WTC11 (cell line): ENCODE measurements around the gene SMARCA4. TPM values are rescaled to one million over a fixed set of nuclear protein-coding genes. Genes with fewer than 3 reads are reported as not detected.

Experiments used
- ATAC-seq: fragments of 200-7000 bp; cut with Tn5 transposase; 2 replicates; pipeline ENCODE4 v1.10.0; 2021; ENCODE audit warnings: mild to moderate bottlenecking, moderate library complexity
- CTCF ChIA-PET: fragments of 300-600 bp; sonication (Branson Sonifier 250); formaldehyde crosslinking; loops from one replicate; lab custom pipeline; 2021; ENCODE audit warnings: antibody characterized with exemption; lab: Charles Lee
- POLR2A ChIA-PET: fragments of 350-600 bp; sonication (Branson Sonifier 250); formaldehyde crosslinking; loops from one replicate; lab custom pipeline; 2021; ENCODE audit warnings: antibody characterized with exemption; lab: Charles Lee
- DNase-seq: peaks from one replicate; pipeline ENCODE4 v3.0.0; 2021; ENCODE audit warnings: low spot score
- H3K27ac Mint-ChIP-seq: 2 replicates; pipeline ENCODE4 v1.8.0; 2021; ENCODE audit warnings: mixed read lengths
- H3K27me3 Mint-ChIP-seq: 2 replicates; pipeline ENCODE4 v1.8.0; 2021; ENCODE audit warnings: low read depth, mild to moderate bottlenecking, moderate library complexity, mixed read lengths
- H3K36me3 Mint-ChIP-seq: 2 replicates; pipeline ENCODE4 v1.8.0; 2021; ENCODE audit warnings: mixed read lengths
- H3K4me1 Mint-ChIP-seq: 2 replicates; pipeline ENCODE4 v1.8.0; 2022; ENCODE audit warnings: mixed read lengths
- H3K4me3 Mint-ChIP-seq: 2 replicates; pipeline ENCODE4 v1.8.0; 2021; ENCODE audit warnings: mild to moderate bottlenecking, moderate library complexity, mixed read lengths
- H3K9me3 Mint-ChIP-seq: 2 replicates; pipeline ENCODE4 v1.8.0; 2021; ENCODE audit warnings: mixed read lengths
- EMX1 ChIP-seq: fragments of 250-450 bp; sonication (Bioruptor Pico); IDR thresholded peaks from 2 replicates; pipeline ENCODE4 v1.8.0; 2021; ENCODE audit warnings: mild to moderate bottlenecking
- ERG ChIP-seq: fragments of 250-450 bp; sonication (Bioruptor Pico); IDR thresholded peaks from 2 replicates; pipeline ENCODE4 v1.8.0; 2021; ENCODE audit warnings: mild to moderate bottlenecking
- ESRRA ChIP-seq: sonication (generic); formaldehyde crosslinking; IDR thresholded peaks from 2 replicates; pipeline ENCODE4 v1.8.1; 2022; ENCODE audit warnings: mild to moderate bottlenecking, missing genetic modification reagents, borderline replicate concordance
- GTF2I ChIP-seq: fragments of 250-450 bp; sonication (Bioruptor Pico); conservative IDR thresholded peaks from 2 replicates; pipeline ENCODE4 v1.4.0; 2021; ENCODE audit warnings: mild to moderate bottlenecking
- KAT7 ChIP-seq: sonication (generic); formaldehyde crosslinking; IDR thresholded peaks from 2 replicates; pipeline ENCODE4 v1.8.1; 2023; ENCODE audit warnings: missing genetic modification reagents, mild to moderate bottlenecking, borderline replicate concordance
- MLX ChIP-seq: sonication (generic); formaldehyde crosslinking; IDR thresholded peaks from 2 replicates; pipeline ENCODE4 v1.8.1; 2023; ENCODE audit warnings: mild to moderate bottlenecking, missing genetic modification reagents, moderate library complexity
- MXD4 ChIP-seq: fragments of 250-450 bp; sonication (Bioruptor Pico); IDR thresholded peaks from 2 replicates; pipeline ENCODE4 v1.8.0; 2021; ENCODE audit warnings: mild to moderate bottlenecking, moderate library complexity, borderline replicate concordance
- NR3C1 ChIP-seq: sonication (generic); formaldehyde crosslinking; conservative IDR thresholded peaks from 2 replicates; pipeline ENCODE4 v1.8.1; 2023; ENCODE audit warnings: low read depth, mild to moderate bottlenecking, missing genetic modification reagents
- RELA ChIP-seq: sonication (generic); formaldehyde crosslinking; IDR thresholded peaks from 2 replicates; pipeline ENCODE4 v1.8.1; 2022; ENCODE audit warnings: missing genetic modification reagents, mild to moderate bottlenecking, borderline replicate concordance
- SP1 ChIP-seq: sonication (generic); formaldehyde crosslinking; conservative IDR thresholded peaks from 2 replicates; pipeline ENCODE4 v1.8.1; 2022; ENCODE audit warnings: missing genetic modification reagents
- TEAD1 ChIP-seq: sonication (generic); formaldehyde crosslinking; IDR thresholded peaks from 2 replicates; pipeline ENCODE4 v1.8.0; 2022; ENCODE audit warnings: mild to moderate bottlenecking, missing genetic modification reagents
- TP53 ChIP-seq: sonication (generic); formaldehyde crosslinking; IDR thresholded peaks from 2 replicates; pipeline ENCODE4 v1.8.1; 2023; ENCODE audit warnings: mild to moderate bottlenecking, missing genetic modification reagents
- ZBTB21 ChIP-seq: sonication (generic); formaldehyde crosslinking; IDR thresholded peaks from 2 replicates; pipeline ENCODE4 v1.8.1; 2023; ENCODE audit warnings: mild to moderate bottlenecking, missing genetic modification reagents, borderline replicate concordance
- ZNF121 ChIP-seq: sonication (generic); formaldehyde crosslinking; IDR thresholded peaks from 2 replicates; pipeline ENCODE4 v1.8.0; 2023; ENCODE audit warnings: missing genetic modification reagents
- ZNF138 ChIP-seq: sonication (generic); formaldehyde crosslinking; conservative IDR thresholded peaks from 2 replicates; pipeline ENCODE4 v1.8.1; 2022; ENCODE audit warnings: mild to moderate bottlenecking, moderate library complexity, missing genetic modification reagents
- ZNF219 ChIP-seq: sonication (generic); formaldehyde crosslinking; IDR thresholded peaks from 2 replicates; pipeline ENCODE4 v1.8.0; 2023; ENCODE audit warnings: missing genetic modification reagents, mild to moderate bottlenecking, borderline replicate concordance
- ZNF232 ChIP-seq: sonication (generic); formaldehyde crosslinking; IDR thresholded peaks from 2 replicates; pipeline ENCODE4 v1.8.0; 2022; ENCODE audit warnings: mild to moderate bottlenecking, missing genetic modification reagents
- ZNF281 ChIP-seq: sonication (generic); formaldehyde crosslinking; IDR thresholded peaks from 2 replicates; pipeline ENCODE4 v1.8.0; 2023; ENCODE audit warnings: mild to moderate bottlenecking, missing genetic modification reagents
- ZNF416 ChIP-seq: fragments of 250-450 bp; sonication (Bioruptor Pico); IDR thresholded peaks from 2 replicates; pipeline ENCODE4 v1.9.0; 2021; ENCODE audit warnings: mild to moderate bottlenecking, inconsistent platforms
- ZNF423 ChIP-seq: fragments of 250-450 bp; sonication (Bioruptor Pico); IDR thresholded peaks from 2 replicates; pipeline ENCODE4 v2.1.2; 2022; ENCODE audit warnings: mild to moderate bottlenecking, moderate library complexity
- ZNF425 ChIP-seq: fragments of 250-450 bp; sonication (Bioruptor Pico); conservative IDR thresholded peaks from 2 replicates; pipeline ENCODE4 v1.9.0; 2021; ENCODE audit warnings: mild to moderate bottlenecking
- total RNA-seq: library from RNA; stranded (reverse); gene quantifications from 3 replicates; pipeline ENCODE4 v1.2.3, GENCODE V29; 2021
- TF ChIP-seq, protein P1 (sequence below): fragments of 250-450 bp; sonication (Bioruptor Pico); IDR thresholded peaks from 2 replicates; pipeline ENCODE4 v1.9.0; 2021; ENCODE audit warnings: moderate library complexity, mild to moderate bottlenecking, inconsistent platforms, borderline replicate concordance

The SMARCA4 gene
- total RNA-seq, 1 experiment from 2014 or later, result 295 TPM

- peak overlapping the region; percentile 92 for H3K27ac Mint-ChIP-seq
- POLR2A ChIA-PET, result interaction anchor here (0.5 kb wide), 1 partner anchor 1667 kb away, joined by 3 read pairs; no protein-coding TSS in a partner anchor
- CTCF ChIA-PET, result interaction anchor here (1.9 kb wide), 1 partner anchor 38 kb away, joined by 14 read pairs; no protein-coding TSS in a partner anchor
Observed at GRCh38 chr19:10979951-10980381, 19.1 kb downstream of the SMARCA4 start.

DNA sequence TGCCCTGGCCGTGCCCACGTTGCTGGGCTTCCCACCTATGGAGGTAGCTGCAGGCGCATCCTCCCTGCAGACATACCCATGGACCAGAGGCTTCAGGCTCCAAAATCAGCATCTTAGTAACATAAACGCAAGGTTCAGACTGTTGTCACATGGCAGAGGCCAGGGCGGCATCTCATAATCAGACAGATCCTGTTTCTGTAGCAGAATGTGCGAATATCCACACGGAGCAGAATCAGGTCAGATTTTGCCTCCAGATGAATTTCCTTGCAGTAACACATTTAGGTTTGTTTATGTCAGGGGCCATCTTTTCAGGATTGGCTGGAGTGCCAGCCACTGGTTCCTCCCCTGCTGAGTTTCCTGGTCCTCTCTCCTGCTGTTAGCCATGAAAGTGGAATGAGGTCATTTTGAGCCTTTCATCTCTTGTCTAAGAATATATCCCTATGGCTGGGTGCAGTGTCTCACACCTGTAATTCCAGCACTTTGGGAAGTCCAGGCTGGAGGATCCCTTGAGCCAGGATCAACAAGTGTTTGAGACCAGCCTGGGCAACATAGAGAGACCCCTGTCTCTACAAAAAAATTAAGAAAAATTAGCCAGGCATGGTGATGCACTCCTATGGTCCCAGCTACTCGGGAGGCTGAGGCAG lies 20.5 kb downstream of the SMARCA4 start:
- peaks cover 14% of the 10 kb centered on the region; the same call in 1 of the 2 replicates for H3K4me1 Mint-ChIP-seq
- POLR2A ChIA-PET, result no interaction called here
- peak; percentile 34; the same call in 1 of the 2 replicates for TF ChIP-seq ZNF423 (CRISPR knock-in tag)
- no peak for TF ChIP-seq ESRRA (CRISPR knock-in tag)
- CTCF ChIA-PET, result interaction anchor here (1.2 kb wide), 1 partner anchor 39 kb away, joined by 3 read pairs; no protein-coding TSS in a partner anchor
- peaks cover 12% of the 10 kb centered on the region for H3K36me3 Mint-ChIP-seq
- H3K27ac Mint-ChIP-seq, result peak overlapping the region; percentile 92; the same call in 1 of the 2 replicates
- H3K27me3 Mint-ChIP-seq, result no peaks in the 10 kb centered on the region
- ATAC-seq (no peak), DNase-seq (no peak)
- no peaks in the 10 kb centered on the region for H3K9me3 Mint-ChIP-seq
- H3K4me3 Mint-ChIP-seq, result no peak overlapping the region

More at GRCh38 chr19:10979951-10980381, 19.1 kb downstream of the SMARCA4 start:
- DNase-seq (no peak), ATAC-seq (no peak)
- H3K4me1 Mint-ChIP-seq, result peaks cover 23% of the 10 kb centered on the region
- TF ChIP-seq GTF2I (no peak), ZNF219 (CRISPR knock-in tag) (no peak), EMX1 (CRISPR knock-in tag) (no peak), ZNF425 (CRISPR knock-in tag) (no peak), KAT7 (CRISPR knock-in tag) (no peak), MLX (CRISPR knock-in tag) (no peak)
- TF ChIP-seq, protein P1, sequence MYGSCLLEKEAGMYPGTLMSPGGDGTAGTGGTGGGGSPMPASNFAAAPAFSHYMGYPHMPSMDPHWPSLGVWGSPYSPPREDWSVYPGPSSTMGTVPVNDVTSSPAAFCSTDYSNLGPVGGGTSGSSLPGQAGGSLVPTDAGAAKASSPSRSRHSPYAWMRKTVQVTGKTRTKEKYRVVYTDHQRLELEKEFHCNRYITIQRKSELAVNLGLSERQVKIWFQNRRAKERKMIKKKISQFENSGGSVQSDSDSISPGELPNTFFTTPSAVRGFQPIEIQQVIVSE, result no peak
- no peak overlapping the region for H3K4me3 Mint-ChIP-seq
- no peaks in the 10 kb centered on the region for H3K27me3 Mint-ChIP-seq
- no peaks in the 10 kb centered on the region for H3K9me3 Mint-ChIP-seq
- peaks cover 6% of the 10 kb centered on the region for H3K36me3 Mint-ChIP-seq

GRCh38 chr19:10983026-10983425 lies 22.2 kb downstream of the SMARCA4 start:
- CTCF ChIA-PET, result interaction anchor here (1.1 to 1.8 kb wide), 2 partner anchors 46 to 143 kb away, joined by 3 to 5 read pairs; no protein-coding TSS in a partner anchor
- DNase-seq, result no peak
- Mint-ChIP-seq H3K4me1 (peaks cover 10% of the 10 kb centered on the region; the same call in 1 of the 2 replicates), H3K4me3 (no peak overlapping the region), H3K27ac (peak overlapping the region; percentile 85), H3K9me3 (no peaks in the 10 kb centered on the region), H3K27me3 (no peaks in the 10 kb centered on the region), H3K36me3 (peaks cover 14% of the 10 kb centered on the region)
- TF ChIP-seq MXD4 (no peak), ZNF121 (CRISPR knock-in tag) (no peak), ZBTB21 (CRISPR knock-in tag) (no peak), EMX1 (CRISPR knock-in tag) (no peak), TP53 (CRISPR knock-in tag) (no peak), ERG (CRISPR knock-in tag) (no peak), ZNF138 (no peak), ZNF232 (CRISPR knock-in tag) (no peak), ZNF281 (CRISPR knock-in tag) (no peak), ZNF416 (CRISPR knock-in tag) (no peak), TEAD1 (CRISPR knock-in tag) (no peak), RELA (CRISPR knock-in tag) (no peak), NR3C1 (CRISPR knock-in tag) (no peak), SP1 (CRISPR knock-in tag) (no peak)
- TF ChIP-seq, protein P1, result no peak
- POLR2A ChIA-PET, result no interaction called here
- ATAC-seq, result no peak
